OCI-M1 (cell line): ENCODE measurements around the gene LTBP2.
"Not testable (repeated sequence)": the region's sequence is repeated elsewhere in the genome, so short reads cannot be mapped to it uniquely, and the experiment has no call there.

Experiments used
- DNase-seq: peaks from one replicate; lab custom pipeline; 2025; lab: John Stamatoyannopoulos, UW

LTBP2 gene

GRCh38 chr14:74482571-74482970 is 129.5 kb downstream of the LTBP2 start:
- peak; percentile 5 for DNase-seq

GRCh38 chr14:74480046-74480445 is 132.0 kb downstream of the LTBP2 start:
- DNase-seq, result no peak

GRCh38 chr14:74478996-74479635 is 132.9 kb downstream of the LTBP2 start:
- peak; percentile 0 for DNase-seq

- no peak for DNase-seq
Observed at GRCh38 chr14:74476607-74477006, 135.4 kb downstream of the LTBP2 start.

- no peak for DNase-seq
Observed at GRCh38 chr14:74476107-74476506, 135.9 kb downstream of the LTBP2 start.

GRCh38 chr14:74475678-74476077 is 136.4 kb downstream of the LTBP2 start:
- no peak for DNase-seq

GRCh38 chr14:74474376-74474775 is 137.7 kb downstream of the LTBP2 start:
- no peak for DNase-seq

- no peak for DNase-seq
Observed at GRCh38 chr14:74472601-74473000, 139.4 kb downstream of the LTBP2 start.

GRCh38 chr14:74469548-74470518 is 142.2 kb downstream of the LTBP2 start:
- DNase-seq, result no peak

GRCh38 chr14:74468513-74468912 is 143.5 kb downstream of the LTBP2 start:
- no peak for DNase-seq

- no peak for DNase-seq
Observed at GRCh38 chr14:74465335-74465734, 146.7 kb downstream of the LTBP2 start.

- DNase-seq, result no peak
Observed at GRCh38 chr14:74464785-74465184, 147.3 kb downstream of the LTBP2 start.

GRCh38 chr14:74463697-74464096 is 148.3 kb downstream of the LTBP2 start:
- DNase-seq, result no peak

- DNase-seq, result no peak
Observed at GRCh38 chr14:74462993-74463392, 149.0 kb downstream of the LTBP2 start.

- no peak for DNase-seq
Observed at GRCh38 chr14:74459976-74460375, 152.1 kb downstream of the LTBP2 start.

GRCh38 chr14:74459289-74459946 is 152.6 kb downstream of the LTBP2 start:
- peak; percentile 46 for DNase-seq

GRCh38 chr14:74457565-74457895 is 154.5 kb downstream of the LTBP2 start:
- no peak for DNase-seq

- no peak for DNase-seq
Observed at GRCh38 chr14:74456684-74457564, 155.1 kb downstream of the LTBP2 start.

- not testable (repeated sequence) for DNase-seq
Observed at GRCh38 chr14:74454397-74454796, 157.6 kb downstream of the LTBP2 start.
